Stimulated activated CD4-positive, alpha-beta T cell treated with anti-CD3 and anti-CD28 coated beads, Interleukin-4, amount 100 ng/mL, for 1 hour (primary cell): ENCODE measurements around the gene MAST4.
"Not testable (repeated sequence)": the region's sequence is repeated elsewhere in the genome, so short reads cannot be mapped to it uniquely, and the experiment has no call there.

ENCODE experiments used
- DNase-seq: peaks from one replicate; pipeline ENCODE4 v3.0.0-alpha.2; 2020

MAST4 gene

GRCh38 chr5:66747607-66748006 lies 151.4 kb downstream of the MAST4 start:
- DNase-seq: no peak

GRCh38 chr5:66752668-66753067 lies 156.5 kb downstream of the MAST4 start:
- not testable (repeated sequence) for DNase-seq

- peak; percentile 12 for DNase-seq
Observed at GRCh38 chr5:66757219-66757833, 161.1 kb downstream of the MAST4 start.

- no peak for DNase-seq
Observed at GRCh38 chr5:66757834-66758371, 161.7 kb downstream of the MAST4 start.

- DNase-seq: no peak
Observed at GRCh38 chr5:66769030-66769733, 173.0 kb downstream of the MAST4 start.

GRCh38 chr5:66769839-66770617 lies 173.8 kb downstream of the MAST4 start:
- DNase-seq: no peak

- no peak for DNase-seq
Observed at GRCh38 chr5:66777868-66778267, 181.7 kb downstream of the MAST4 start.

- DNase-seq: no peak
Observed at GRCh38 chr5:66779528-66779927, 183.3 kb downstream of the MAST4 start.

GRCh38 chr5:66788556-66788955 lies 192.4 kb downstream of the MAST4 start:
- no peak for DNase-seq

GRCh38 chr5:66789434-66789833 lies 193.2 kb downstream of the MAST4 start:
- DNase-seq: no peak

GRCh38 chr5:66793049-66793448 lies 196.9 kb downstream of the MAST4 start:
- DNase-seq: no peak

GRCh38 chr5:66795682-66796081 lies 199.5 kb downstream of the MAST4 start:
- no peak for DNase-seq

GRCh38 chr5:66796305-66797292 lies 200.4 kb downstream of the MAST4 start:
- DNase-seq: no peak

GRCh38 chr5:66802941-66803340 lies 206.7 kb downstream of the MAST4 start:
- no peak for DNase-seq

- no peak for DNase-seq
Observed at GRCh38 chr5:66805514-66806430, 209.6 kb downstream of the MAST4 start.

GRCh38 chr5:66807743-66808142 lies 211.6 kb downstream of the MAST4 start:
- no peak for DNase-seq

GRCh38 chr5:66808663-66809062 lies 212.5 kb downstream of the MAST4 start:
- DNase-seq: no peak

GRCh38 chr5:66810151-66810550 lies 214.0 kb downstream of the MAST4 start:
- no peak for DNase-seq

GRCh38 chr5:66810848-66811261 lies 214.7 kb downstream of the MAST4 start:
- DNase-seq: no peak

- DNase-seq: no peak
Observed at GRCh38 chr5:66812291-66812690, 216.1 kb downstream of the MAST4 start.

GRCh38 chr5:66813306-66813705 lies 217.1 kb downstream of the MAST4 start:
- no peak for DNase-seq
